GM03348 (cell line): Measurements from ENCODE around the gene CD109.
"Not testable (repeated sequence)": the region's sequence is repeated elsewhere in the genome, so short reads cannot be mapped to it uniquely, and the experiment has no call there.

Experiments
- DNase-seq: peaks from one replicate; pipeline ENCODE4 v3.0.0; 2012; ENCODE audit warnings: low spot score

CD109 gene

DNA sequence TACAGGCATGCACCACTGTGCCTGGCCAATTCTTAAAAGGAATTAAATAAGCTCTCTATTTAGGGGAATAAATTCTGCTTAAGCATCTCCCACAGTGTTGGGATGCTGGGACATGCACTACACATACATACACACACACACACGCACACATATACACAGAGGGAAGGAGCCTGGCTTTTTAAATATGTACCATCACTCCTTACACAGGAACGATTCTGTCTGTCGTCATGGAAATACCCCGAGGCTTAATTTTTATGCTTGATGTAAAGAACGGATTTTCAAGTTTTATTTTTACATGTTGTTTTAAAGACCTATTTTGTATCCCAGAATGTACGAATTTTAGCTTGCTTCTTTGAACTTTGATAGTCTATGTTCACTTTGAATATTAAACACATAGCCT is 95.3 kb downstream of the CD109 start:
- DNase-seq: no peak

DNA sequence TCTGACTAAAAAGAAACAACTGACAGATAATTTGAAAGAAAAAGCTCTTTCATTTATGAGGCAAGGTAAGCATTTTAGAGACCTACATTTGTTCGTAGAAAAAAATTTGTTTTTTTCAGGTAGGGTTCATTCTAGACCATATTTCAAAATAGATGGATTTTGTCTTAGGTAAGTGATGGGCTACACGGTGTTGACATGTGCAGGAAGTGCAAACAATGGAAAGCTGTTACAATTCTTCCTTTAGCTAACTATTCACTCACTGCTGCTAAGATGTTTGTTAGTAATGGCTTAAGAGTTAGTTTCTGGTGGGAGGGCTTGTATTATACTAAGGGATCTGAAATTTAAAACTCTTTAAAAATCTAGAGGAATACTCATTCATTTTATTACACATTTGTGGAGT is 96.7 kb downstream of the CD109 start:
- no peak for DNase-seq

DNA sequence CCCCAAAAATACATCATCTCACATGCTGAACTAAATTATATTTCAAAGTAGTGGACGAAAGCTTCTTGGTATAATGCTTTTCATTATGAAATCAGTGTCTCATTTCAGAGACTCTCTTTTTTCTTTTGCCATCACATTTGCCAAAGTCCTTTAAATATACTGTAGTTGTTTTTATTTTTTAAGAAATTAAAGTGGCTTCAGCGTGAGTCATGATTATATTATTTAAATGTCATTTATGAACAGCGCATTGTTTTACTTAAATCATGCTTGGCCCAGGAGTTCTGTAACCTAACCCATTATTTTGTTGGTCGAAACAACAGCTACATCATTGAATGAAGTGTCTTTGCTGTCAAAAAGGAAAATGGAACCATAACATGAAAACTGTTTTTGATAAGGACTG is 100.9 kb downstream of the CD109 start:
- no peak for DNase-seq

DNA sequence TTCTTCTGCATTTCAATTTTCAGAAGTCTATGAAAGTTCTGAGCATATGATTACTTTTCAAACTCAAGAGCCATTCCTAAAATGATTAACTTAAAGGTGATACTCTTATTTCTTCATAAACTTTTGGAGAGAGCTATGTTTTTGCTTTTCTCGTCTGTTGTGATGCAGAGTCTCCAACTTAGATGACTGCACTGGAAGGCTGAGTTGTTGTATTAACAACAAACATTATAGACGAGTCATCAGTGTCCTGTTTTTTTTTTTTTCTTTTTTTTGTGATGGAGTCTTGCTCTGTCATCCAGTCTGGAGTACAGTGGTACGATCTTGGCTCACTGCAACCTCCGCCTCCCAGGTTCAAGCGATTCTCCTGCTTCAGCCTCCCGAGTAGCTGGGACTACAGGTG is 101.9 kb downstream of the CD109 start:
- DNase-seq: no peak

DNA sequence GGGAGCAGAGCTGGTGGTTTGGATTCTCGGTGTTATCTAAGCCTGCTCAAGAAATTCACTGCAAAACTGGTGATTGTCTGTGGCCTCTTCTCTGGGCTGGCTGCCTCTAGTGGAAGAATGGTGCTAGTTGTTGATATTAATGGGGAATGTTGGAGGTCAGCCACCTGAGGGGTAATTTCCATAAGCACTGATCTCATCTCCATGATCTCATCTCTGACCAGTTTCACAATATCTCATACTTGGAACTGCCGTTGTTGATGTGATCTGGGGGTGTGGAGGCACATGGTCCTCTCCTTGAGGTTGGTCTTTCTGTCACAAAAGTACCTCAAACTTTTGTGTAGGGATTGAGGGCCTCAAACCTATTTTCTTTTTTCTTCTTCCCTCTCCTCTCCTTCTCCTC is 102.6 kb downstream of the CD109 start:
- peak; percentile 75 for DNase-seq

DNA sequence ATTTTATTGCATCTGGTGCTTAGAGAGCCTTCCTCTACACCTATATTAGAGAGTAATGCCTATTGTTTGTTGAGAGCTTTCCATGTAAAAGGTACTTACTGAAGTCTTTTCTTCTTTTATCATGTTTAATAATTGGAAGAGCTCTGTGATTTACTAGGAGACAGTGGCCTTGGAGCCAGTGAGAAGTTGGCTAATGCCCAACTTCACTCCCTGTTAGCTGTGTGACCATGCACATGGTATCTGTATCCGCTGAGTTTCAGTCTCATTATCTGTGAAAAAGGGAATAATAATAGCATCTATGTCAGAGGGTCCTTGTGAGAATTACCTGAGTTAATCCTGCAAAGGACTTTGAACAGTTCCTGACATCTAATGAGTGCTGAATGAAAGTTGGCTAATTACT is 105.0 kb downstream of the CD109 start:
- DNase-seq: no peak

DNA sequence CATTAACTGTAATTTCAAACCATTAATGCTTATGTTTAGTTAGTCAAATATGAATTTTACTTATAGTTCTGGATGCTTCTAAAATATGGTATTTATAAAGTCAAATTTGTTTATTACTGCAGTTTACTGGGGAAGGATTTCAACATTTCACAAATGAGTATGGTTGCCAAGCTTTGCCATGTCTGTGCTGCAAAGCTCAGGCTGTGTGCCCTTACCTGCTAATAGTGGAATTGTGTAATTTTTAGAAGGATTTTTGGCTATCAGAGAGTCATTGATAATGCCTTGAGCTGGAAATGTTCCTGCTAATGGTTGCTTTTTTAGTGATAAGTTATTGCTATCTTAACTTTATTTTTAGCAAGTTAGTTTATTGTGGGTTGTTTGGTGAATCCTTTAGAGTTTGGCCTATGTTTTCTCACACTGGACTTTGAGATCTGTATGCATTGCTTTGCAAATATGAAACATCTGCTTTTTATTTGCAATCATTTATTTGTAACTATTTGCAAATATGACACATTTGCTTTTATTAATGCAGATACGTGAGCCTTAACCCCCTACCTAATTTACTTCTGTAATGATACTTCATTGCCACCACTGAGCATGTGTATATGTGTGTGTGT is 105.8 kb downstream of the CD109 start:
- no peak for DNase-seq

DNA sequence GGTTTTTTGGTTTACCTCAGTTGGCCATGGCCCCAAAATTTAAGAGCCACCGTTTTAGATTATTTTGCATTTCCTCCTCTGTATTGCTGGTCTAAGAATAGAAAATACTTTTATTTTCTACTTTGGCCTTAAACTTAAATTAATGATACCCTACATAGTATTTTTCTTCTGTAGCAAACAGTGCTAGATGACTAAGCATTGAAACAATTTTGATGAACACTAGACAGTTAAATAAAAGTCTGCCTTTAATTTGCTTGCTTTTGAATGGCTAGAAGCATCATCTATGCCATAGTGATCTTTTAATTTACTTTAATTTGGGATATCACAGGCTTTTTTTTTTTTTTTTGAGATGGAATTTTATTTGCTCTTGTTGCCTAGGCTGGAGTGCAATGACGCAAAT is 106.4 kb downstream of the CD109 start:
- DNase-seq: peak; percentile 10

DNA sequence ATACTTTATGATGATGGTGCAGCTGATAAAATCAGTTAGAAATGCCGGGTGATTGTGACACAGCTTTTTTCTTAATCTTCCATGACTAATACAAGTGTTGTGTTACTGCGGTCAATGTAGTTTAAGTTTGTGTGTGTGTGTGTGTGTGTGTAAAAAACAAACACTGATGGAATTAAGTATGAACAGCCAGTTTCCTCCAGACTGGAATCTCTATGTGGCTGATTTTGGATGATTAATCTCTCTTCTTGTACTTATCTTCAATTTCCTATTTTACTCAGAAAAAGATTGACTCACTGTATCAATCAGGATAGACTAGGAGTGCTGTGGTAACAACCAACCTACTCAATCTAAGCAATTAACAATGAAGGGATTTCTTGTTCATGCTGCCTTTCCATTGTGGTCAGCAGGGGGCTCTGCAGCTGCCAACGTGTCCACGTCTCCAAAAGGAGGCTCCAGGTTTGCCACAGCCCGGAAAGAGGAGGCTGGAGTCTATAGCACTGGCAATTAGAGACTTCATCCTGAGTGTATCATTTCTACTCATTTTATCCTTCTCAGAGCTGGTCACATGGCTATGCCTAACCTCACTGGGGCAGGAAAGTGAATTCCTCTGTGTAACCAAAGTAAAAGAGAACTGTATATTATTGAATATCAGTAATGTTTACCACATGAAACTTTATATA is 107.7 kb downstream of the CD109 start:
- DNase-seq: peak; percentile 72

DNA sequence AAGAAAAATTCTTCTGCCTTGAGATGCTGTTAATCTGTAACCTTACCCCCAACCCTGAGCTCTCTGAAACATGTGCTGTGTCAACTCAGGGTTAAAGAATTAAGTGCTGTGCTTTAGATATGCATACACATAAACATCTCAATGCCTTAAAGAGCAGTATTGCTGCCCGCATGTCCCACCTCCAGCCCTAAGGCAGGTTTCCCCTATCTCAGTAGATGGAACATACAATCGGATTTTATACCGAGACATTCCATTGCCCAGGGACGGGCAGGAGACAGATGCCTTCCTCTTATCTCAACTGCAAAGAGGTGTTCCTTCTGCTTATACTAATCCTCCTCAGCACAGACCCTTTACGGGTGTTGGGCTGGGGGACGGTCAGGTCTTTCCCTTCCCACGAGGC is 109.2 kb downstream of the CD109 start:
- DNase-seq: not testable (repeated sequence)

DNA sequence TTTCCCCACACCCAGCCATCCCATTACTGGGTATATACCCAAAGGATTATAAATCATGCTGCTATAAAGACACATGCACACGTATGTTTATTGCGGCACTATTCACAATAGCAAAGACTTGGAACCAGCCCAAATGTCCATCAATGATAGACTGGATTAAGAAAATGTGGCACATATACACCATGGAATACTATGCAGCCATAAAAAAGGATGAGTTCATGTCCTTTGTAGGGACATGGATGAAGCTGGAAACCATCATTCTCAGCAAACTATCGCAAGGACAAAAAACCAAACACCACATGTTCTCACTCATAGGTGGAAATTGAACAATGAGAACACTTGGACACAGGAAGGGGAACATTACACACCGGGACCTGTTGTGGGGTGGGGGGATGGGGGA is 110.0 kb downstream of the CD109 start:
- not testable (repeated sequence) for DNase-seq

DNA sequence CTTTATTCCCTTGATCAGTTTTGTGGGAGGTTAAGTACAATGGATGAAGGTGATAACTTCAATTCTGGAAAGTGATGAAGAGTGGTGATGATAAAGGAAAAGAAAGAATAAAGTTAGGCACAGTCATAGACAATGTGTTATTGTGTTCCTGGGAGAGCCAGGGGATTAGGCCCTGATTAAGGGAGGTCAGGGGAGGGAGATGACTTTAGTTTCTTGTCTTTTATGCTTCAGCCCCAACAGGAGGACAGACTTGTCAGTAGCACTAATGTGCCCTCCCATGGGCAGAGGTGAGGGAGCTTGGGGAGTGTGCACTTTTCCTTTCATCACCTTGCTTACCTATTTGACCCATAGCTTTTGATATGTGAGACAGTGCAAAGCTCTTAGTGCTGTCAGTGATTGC is 115.7 kb downstream of the CD109 start:
- DNase-seq: no peak

DNA sequence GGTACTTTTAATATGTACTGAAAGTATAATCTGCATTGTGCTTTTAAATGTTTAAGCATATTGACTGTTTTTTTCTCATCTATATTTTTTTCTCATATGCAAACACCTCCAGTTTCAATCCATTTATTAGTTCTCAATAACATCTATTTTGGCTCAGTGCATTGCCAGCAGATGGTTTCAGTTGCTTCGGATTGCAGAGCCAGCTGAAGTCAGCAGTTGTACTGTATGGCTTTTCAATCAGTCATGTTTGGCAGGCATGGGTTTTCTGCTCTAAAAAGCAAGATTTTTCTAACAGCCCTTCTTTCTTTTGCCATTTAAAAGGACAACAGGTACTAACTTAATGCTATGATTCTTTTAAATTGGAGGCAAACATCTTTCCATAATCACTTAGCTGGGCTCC is 121.2 kb downstream of the CD109 start:
- DNase-seq: no peak

DNA sequence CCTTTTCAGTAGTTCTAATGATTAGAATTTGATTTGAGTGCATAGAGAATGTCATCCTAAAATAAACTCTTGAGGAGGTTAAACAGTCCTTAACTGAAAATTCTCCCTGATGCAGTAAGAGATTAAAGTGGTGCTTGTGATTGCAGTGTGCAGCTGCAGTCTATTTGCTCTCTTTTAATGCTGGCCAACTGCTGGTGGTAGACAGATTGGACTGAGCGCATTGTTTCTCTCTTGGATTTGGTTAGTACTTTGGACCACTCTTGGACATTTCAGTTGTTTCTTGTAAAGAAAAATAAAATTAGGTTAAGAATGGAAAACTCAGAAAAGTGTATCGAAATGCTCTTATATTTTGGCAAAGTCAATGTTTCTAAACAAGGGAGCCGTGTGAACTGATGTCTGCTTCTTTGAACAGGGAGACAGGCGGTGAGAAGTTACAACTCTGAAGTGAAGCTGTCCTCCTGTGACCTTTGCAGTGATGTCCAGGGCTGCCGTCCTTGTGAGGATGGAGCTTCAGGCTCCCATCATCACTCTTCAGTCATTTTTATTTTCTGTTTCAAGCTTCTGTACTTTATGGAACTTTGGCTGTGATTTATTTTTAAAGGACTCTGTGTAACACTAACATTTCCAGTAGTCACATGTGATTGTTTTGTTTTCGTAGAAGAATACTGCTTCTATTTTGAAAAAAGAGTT is 127.2 kb downstream of the CD109 start:
- DNase-seq: no peak

DNA sequence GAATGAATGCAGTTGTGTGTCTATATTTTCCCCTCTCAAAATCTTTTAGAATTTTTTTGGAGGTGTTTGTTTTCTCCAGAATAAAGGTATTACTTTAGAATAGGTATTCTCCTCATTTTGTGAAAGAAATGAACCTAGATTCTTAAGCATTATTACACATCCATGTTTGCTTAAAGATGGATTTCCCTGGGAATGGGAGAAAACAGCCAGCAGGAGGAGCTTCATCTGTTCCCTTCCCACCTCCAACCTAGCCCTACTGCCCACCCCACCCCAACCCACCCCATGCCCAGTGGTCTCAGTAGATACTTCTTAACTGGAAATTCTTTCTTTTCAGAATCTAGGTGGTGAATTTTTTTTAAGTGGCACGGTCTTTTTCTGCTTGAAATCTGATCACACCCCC is 127.8 kb downstream of the CD109 start:
- no peak for DNase-seq

DNA sequence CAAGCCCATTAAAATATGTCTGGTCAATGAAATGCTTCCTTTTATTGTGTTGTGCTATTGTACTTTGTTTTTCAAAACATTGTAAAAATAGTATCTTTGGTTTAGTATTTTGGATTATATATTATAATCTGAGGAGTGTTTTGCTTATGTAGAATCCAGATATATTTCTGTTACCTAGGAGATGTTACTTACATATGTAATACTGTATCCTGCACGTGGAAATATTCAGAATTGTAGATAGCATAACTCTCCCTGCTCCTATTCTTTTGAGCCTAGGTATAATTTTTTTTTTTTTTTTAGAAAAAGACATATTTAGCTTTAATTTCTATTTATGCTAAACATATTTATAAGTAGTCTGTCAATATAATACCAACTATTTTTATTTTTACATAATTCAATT is 130.6 kb downstream of the CD109 start:
- DNase-seq: no peak

DNA sequence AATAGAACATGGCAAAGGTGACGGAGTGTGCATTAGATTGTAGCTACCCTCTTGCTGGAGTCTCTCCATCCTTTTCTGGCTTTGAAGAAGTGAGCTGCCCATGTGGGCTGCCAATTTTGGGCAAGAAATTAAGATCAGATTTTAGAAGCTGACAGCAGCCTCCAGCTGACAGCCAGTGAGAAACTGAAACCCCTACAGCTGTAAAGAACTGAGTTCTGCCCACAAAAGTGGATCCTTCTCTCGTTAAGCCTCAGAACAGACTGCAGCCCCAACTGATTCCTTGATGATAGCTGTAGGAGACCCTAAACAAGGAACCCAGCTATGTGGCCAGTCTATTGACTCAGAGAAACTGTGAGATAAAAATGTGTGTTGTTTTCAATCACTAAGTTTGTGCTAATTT is 134.1 kb downstream of the CD109 start:
- DNase-seq: no peak

DNA sequence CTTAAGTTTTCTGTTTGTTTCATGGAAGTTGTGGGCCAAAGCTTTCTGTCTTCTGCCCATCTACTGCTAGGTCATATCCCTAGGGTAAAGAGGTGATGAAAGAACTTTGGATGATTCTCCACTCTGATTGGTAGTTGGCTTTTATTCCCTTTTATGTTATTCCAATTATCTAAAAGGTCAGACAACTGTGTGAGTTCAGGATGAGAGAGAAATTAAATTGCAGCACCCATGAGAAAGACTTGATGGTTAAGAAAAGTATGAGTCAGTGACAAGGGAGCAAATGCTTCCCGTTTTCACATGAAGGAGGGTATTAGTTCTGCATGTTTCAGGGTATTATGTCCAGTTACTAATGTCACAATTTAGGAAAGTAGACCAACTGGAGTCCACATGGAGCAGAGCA is 136.3 kb downstream of the CD109 start:
- DNase-seq: peak; percentile 7

DNA sequence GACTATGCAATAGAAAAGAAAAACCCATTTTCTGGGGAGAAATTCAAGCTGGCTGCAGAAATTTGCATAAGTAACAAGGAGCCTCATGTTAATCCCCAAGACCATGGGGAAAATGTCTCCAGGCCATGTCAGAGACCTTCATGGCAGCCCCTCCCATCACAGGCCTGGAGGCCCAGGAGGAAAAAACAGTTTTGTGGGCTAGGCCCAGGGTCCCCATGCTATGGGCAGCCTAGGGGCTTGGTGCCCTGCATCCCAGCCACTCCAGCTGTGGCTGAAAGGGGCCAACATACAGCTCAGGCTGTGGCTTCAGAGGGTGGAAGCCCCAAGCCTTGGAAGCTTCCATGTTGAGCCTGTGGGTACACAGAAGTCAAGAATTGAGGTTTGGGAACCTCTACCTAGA is 148.7 kb downstream of the CD109 start:
- not testable (repeated sequence) for DNase-seq

DNA sequence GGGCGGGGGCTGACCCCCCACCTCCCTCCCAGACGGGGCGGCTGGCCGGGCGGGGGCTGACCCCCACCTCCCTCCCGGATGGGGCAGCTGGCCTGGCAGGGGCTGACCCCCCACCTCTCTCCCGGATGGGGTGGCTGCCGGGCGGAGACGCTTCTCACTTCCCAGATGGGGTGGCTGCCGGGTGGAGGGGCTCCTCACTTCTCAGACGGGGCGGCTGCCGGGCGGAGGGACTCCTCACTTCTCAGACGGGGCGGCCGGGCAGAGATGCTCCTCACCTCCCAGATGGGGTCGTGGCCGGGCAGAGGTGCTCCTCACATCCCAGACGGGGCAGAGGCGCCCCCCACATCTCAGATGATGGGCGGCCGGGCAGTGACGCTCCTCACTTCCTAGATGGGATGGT is 155.0 kb downstream of the CD109 start:
- DNase-seq: not testable (repeated sequence)

DNA sequence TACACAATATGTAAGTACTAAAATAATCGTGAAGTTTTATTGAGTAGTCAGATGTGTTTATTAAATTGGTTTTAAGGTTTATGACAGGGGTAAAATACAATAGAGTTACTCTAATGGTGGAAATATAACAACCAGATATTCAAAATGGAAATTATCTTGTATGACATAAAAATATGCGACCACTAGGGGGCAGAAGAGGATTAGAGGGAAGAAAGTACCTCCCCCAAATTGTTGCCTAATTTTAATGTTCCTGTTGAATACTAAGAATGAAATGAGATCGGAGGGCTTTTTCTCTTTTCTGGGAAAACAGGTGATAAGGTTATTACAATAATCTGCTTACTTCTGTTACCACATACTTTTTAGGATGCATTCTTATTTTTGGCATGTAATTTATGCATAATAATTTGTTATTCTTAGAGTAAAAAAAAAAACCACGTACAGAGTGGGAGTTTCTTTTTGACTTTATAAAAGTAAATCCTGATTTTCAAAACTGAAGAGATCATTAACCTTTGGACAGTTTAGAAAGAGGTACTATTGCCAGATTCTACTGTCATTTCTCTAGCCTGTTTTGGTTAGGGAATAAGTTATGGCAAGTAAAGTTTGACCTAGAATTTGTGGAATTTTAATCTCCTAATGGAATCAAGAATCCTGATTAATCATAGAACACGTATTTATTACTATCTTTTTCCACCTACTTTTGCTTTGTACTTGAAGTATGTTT is 159.2 kb downstream of the CD109 start:
- peak; percentile 60 for DNase-seq

DNA sequence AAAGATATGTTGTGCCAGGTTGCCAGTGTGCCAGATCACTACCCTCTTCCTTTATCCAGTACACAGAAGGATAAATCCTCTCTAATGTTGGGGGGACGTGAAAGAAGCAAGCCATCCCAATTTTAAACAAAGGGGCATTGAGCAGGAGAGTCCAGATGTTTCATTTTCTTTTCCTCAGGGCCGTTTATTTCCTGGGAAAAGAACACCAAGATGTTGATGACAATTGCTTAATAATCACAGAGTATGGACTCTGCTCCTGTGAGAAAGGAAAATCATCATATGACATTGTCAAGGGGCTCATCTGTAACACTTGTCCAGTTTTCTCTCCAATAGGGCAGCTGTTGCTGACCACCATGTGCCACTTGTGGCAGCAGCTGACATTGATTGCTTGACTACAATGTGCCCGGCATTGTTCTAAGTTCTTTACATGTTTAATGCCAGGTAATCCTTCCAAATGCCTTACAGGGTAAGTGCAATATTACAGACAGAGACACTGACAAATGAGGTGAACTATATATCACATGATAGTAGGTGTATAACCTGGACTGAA is 161.4 kb downstream of the CD109 start:
- DNase-seq: no peak

DNA sequence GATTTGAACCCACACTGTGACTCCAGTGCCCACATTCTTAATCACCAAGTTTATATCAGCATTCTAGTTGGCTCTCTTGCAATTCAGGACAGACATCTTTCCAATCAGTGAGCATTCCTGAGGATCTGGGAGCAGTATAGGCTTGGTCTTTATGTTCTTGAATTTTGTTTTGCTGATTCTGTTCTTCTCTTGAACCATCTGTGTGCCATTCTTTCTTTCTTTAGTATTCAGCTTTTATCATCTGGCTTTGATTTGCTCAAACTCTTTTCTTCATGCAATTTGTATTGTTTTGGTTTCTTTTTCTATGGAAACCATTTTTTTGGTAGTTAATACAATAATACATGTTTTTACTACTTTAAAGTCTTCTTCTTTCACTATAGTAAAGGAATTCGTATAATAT is 162.4 kb downstream of the CD109 start:
- no peak for DNase-seq
